Lung (tissue), 12 donors: ENCODE data around the gene LDLRAD4. TPM values are rescaled to one million over a fixed set of nuclear protein-coding genes. Genes with fewer than 3 reads are reported as not detected.

Experiments
- ATAC-seq: fragments of 200-7000 bp; cut with Tn5 transposase; one replicate; pipeline ENCODE4 v1.9.1; 2020; ENCODE audit warnings: moderate number of reproducible peaks; ENCODE audit not compliant: insufficient read depth, low FRiP score
- DNase-seq, 3 donors: peaks; one replicate each; pipeline ENCODE4 v3.0.0-alpha.2; 2013 to 2017
- H3K27ac ChIP-seq, 2 donors: one replicate each; pipeline ENCODE4 v1.5.1; 2013; ENCODE audit warnings: mild to moderate bottlenecking in 2 of 2, moderate library complexity in 2 of 2, control low read depth in 1 of 2, inconsistent platforms in 1 of 2, low read depth in 1 of 2, low read length in 1 of 2
- H3K27me3 ChIP-seq, 3 donors: one replicate each; pipeline ENCODE4 v1.5.1; 2013; ENCODE audit warnings: low read length in 2 of 3; ENCODE audit not compliant: control insufficient read depth in 3 of 3, insufficient read depth in 3 of 3
- H3K36me3 ChIP-seq, 4 donors: one replicate each; pipeline ENCODE4 v1.5.1; 2013; ENCODE audit warnings: low read length in 4 of 4, mild to moderate bottlenecking in 1 of 4, moderate library complexity in 1 of 4; ENCODE audit not compliant: control insufficient read depth in 4 of 4, insufficient read depth in 4 of 4
- H3K4me1 ChIP-seq, 5 donors: one replicate each; pipeline ENCODE4 v1.5.1; 2013; ENCODE audit warnings: low read length in 5 of 5, mild to moderate bottlenecking in 2 of 5, moderate library complexity in 1 of 5; ENCODE audit not compliant: control insufficient read depth in 5 of 5, insufficient read depth in 5 of 5
- H3K4me3 ChIP-seq: one replicate; pipeline ENCODE4 v1.5.1; 2013; ENCODE audit warnings: mild to moderate bottlenecking, control low read depth, moderate library complexity
- H3K9ac ChIP-seq, 2 donors: one replicate each; pipeline ENCODE4 v1.5.1; 2013; ENCODE audit warnings: low read length in 2 of 2, control low read depth in 1 of 2; ENCODE audit not compliant: insufficient read depth in 1 of 2
- H3K9me3 ChIP-seq, 4 donors: one replicate each; pipeline ENCODE4 v1.5.1; 2013; ENCODE audit warnings: low read length in 3 of 4, mild to moderate bottlenecking in 1 of 4, moderate library complexity in 1 of 4; ENCODE audit not compliant: control insufficient read depth in 4 of 4, insufficient read depth in 3 of 4
- CTCF ChIP-seq: IDR thresholded peaks from 2 replicates; pipeline ENCODE4 v1.5.1; 2012; ENCODE audit warnings: mild to moderate bottlenecking; ENCODE audit errors: control extremely low read depth, extremely low read depth
- WGBS, 2 donors: extraction: QIAGEN DNeasy Blood & Tissue Kit; methylation state at CpG; one replicate each; pipeline ENCODE4 v1.1.7; 2013; 5-methylcytosine and 5-hydroxymethylcytosine counted together
- polyA plus RNA-seq, 2 donors: library from polyadenylated mRNA; stranded (reverse); fragments of 200-250 nt; gene quantifications; one replicate each; pipeline ENCODE4 v1.2.1, GENCODE V29; 2013
- total RNA-seq, 2 donors: library from RNA; depleted of rRNA in 1 of 2; stranded (reverse); fragments of >200 nt in 1 of 2; gene quantifications; one replicate each; pipeline ENCODE4 v1.2.1, GENCODE V29; 2014 to 2021
- donor health status: control.
- donor health status: control.
- donor health status: Bipolar disorder and iron deficiency.
- donor health status: healthy.
- donor health status: DM: yes; HTN: yes; CAD: no.

LDLRAD4 gene
- total and polyA plus RNA-seq, 4 donors = 3.2 to 62.4 (median 19.9) TPM

- 80 to 85% methylated on average over 16 of the region's 16 CpGs for WGBS, 2 donors
- TF ChIP-seq CTCF = no peak
- Histone ChIP-seq H3K27ac (no peak overlapping the region), H3K4me3 (no peak overlapping the region), H3K27me3 (no peaks in the 10 kb centered on the region), H3K9me3 (no peaks in the 10 kb centered on the region), H3K36me3 (peaks cover 0 to 2% (median 0%) of the 10 kb centered on the region in 4 donors), H3K9ac (no peak overlapping the region), H3K4me1 (peaks cover 0 to 18% (median 4%) of the 10 kb centered on the region in 5 donors)
- no peak for DNase-seq
- ATAC-seq = no peak
Observed at GRCh38 chr18:13483316-13484270, 265.0 kb downstream of the LDLRAD4 start.

- Histone ChIP-seq H3K36me3 (peaks cover 0 to 2% (median 0%) of the 10 kb centered on the region in 4 donors), H3K4me1 (peaks cover 0 to 18% (median 4%) of the 10 kb centered on the region in 5 donors), H3K9me3 (no peaks in the 10 kb centered on the region), H3K9ac (no peak overlapping the region), H3K27me3 (no peaks in the 10 kb centered on the region), H3K27ac (no peak overlapping the region), H3K4me3 (no peak overlapping the region)
- TF ChIP-seq CTCF = no peak
- DNase-seq = no peak
- 63 to 70% methylated on average over 6 of the region's 6 CpGs for WGBS, 2 donors
- no peak for ATAC-seq
Observed at GRCh38 chr18:13485182-13485581, 266.6 kb downstream of the LDLRAD4 start.

- H3K4me3 ChIP-seq = no peak overlapping the region
- no peaks in the 10 kb centered on the region for H3K9me3 ChIP-seq
- H3K36me3 ChIP-seq = peaks cover 0 to 2% (median 0%) of the 10 kb centered on the region in 4 donors
- WGBS, 2 donors = 97 to 99% methylated on average over 7 of the region's 7 CpGs
- H3K4me1 ChIP-seq = peaks cover 0 to 18% (median 4%) of the 10 kb centered on the region in 5 donors
- TF ChIP-seq CTCF = no peak
- H3K27ac ChIP-seq = no peak overlapping the region
- H3K27me3 ChIP-seq = no peaks in the 10 kb centered on the region
- no peak for ATAC-seq
- no peak for DNase-seq
- H3K9ac ChIP-seq = no peak overlapping the region
Observed at GRCh38 chr18:13485604-13486003, 267.0 kb downstream of the LDLRAD4 start.
